ENCODE data around the gene SDK2. TPM values are rescaled to one million over a fixed set of nuclear protein-coding genes. Genes with fewer than 3 reads are reported as not detected.
A peak's percentile ranks its signal among the peaks of the same experiment; 100 is the strongest.

The SDK2 gene
- total RNA-seq, 1 donor from 2014 or later: 31.8 TPM

- Mint-ChIP-seq H3K4me1 (peaks cover 10% of the 10 kb centered on the region), H3K27ac (no peak overlapping the region), H3K36me3 (no peaks in the 10 kb centered on the region), H3K27me3 (ENCODE audit: low read depth) (no peaks in the 10 kb centered on the region), H3K4me3 (no peak overlapping the region), H3K9me3 (no peaks in the 10 kb centered on the region)
- no peak for TF ChIP-seq CTCF (IDR thresholded peaks at IDR 0.05; ENCODE audit: unreplicated experiment)
- no peak for DNase-seq (ENCODE audit: low spot score in 2 of 2, unreplicated experiment in 2 of 2)
These were observed 276.1 kb downstream of the SDK2 start for GRCh38 chr17:73368085-73368631.

GRCh38 chr17:73365906-73366623, 278.2 kb downstream of the SDK2 start:
- H3K27ac Mint-ChIP-seq: no peak overlapping the region
- no peak for TF ChIP-seq CTCF (IDR thresholded peaks at IDR 0.05; ENCODE audit: unreplicated experiment)
- H3K27me3 Mint-ChIP-seq (ENCODE audit: low read depth): no peaks in the 10 kb centered on the region
- no peak overlapping the region for H3K4me3 Mint-ChIP-seq
- DNase-seq (ENCODE audit: low spot score in 2 of 2, unreplicated experiment in 2 of 2): no peak
- H3K36me3 Mint-ChIP-seq: no peaks in the 10 kb centered on the region
- H3K9me3 Mint-ChIP-seq: no peaks in the 10 kb centered on the region
- H3K4me1 Mint-ChIP-seq: peaks cover 17% of the 10 kb centered on the region

GRCh38 chr17:73365301-73365874, 278.9 kb downstream of the SDK2 start:
- H3K4me1 Mint-ChIP-seq: peaks cover 22% of the 10 kb centered on the region
- H3K9me3 Mint-ChIP-seq: no peaks in the 10 kb centered on the region
- peak overlapping the region; percentile 16 for H3K27ac Mint-ChIP-seq
- H3K36me3 Mint-ChIP-seq: no peaks in the 10 kb centered on the region
- DNase-seq (ENCODE audit: low spot score in 2 of 2, unreplicated experiment in 2 of 2): no peak
- TF ChIP-seq CTCF (IDR thresholded peaks at IDR 0.05; ENCODE audit: unreplicated experiment): no peak
- H3K27me3 Mint-ChIP-seq (ENCODE audit: low read depth): no peaks in the 10 kb centered on the region
- no peak overlapping the region for H3K4me3 Mint-ChIP-seq

GRCh38 chr17:73364155-73364522, 280.1 kb downstream of the SDK2 start:
- no peak for TF ChIP-seq CTCF (IDR thresholded peaks at IDR 0.05; ENCODE audit: unreplicated experiment)
- H3K4me1 Mint-ChIP-seq: peaks cover 28% of the 10 kb centered on the region
- H3K4me3 Mint-ChIP-seq: no peak overlapping the region
- H3K27me3 Mint-ChIP-seq (ENCODE audit: low read depth): no peaks in the 10 kb centered on the region
- no peak for DNase-seq (ENCODE audit: low spot score in 2 of 2, unreplicated experiment in 2 of 2)
- no peaks in the 10 kb centered on the region for H3K36me3 Mint-ChIP-seq
- no peak overlapping the region for H3K27ac Mint-ChIP-seq
- no peaks in the 10 kb centered on the region for H3K9me3 Mint-ChIP-seq

GRCh38 chr17:73363442-73364154, 280.6 kb downstream of the SDK2 start:
- Mint-ChIP-seq H3K27ac (peak overlapping the region; percentile 36), H3K27me3 (ENCODE audit: low read depth) (no peaks in the 10 kb centered on the region), H3K4me3 (no peak overlapping the region), H3K36me3 (no peaks in the 10 kb centered on the region), H3K9me3 (no peaks in the 10 kb centered on the region), H3K4me1 (peaks cover 28% of the 10 kb centered on the region)
- no peak for TF ChIP-seq CTCF (IDR thresholded peaks at IDR 0.05; ENCODE audit: unreplicated experiment)
- DNase-seq (ENCODE audit: low spot score in 2 of 2, unreplicated experiment in 2 of 2): no peak

Data from mesothelial cell of epicardium (in vitro differentiated cells).